Activated naive CD4-positive, alpha-beta T cell treated with anti-CD3 and anti-CD28 coated beads, Interleukin-2, amount 50 U/mL, for 24 hours (primary cell): ENCODE data around the gene CEP164.
"Not testable (repeated sequence)": the region's sequence is repeated elsewhere in the genome, so short reads cannot be mapped to it uniquely, and the experiment has no call there.

Experiments used
- H3K27ac Mint-ChIP-seq: one replicate; pipeline ENCODE4 v1.8.0; 2021; ENCODE audit warnings: mild to moderate bottlenecking, mixed read lengths
- H3K27me3 Mint-ChIP-seq: one replicate; pipeline ENCODE4 v1.8.0; 2021; ENCODE audit warnings: mixed read lengths
- H3K36me3 Mint-ChIP-seq: one replicate; pipeline ENCODE4 v1.8.0; 2021; ENCODE audit warnings: mixed read lengths
- H3K4me1 Mint-ChIP-seq: one replicate; pipeline ENCODE4 v1.8.0; 2021; ENCODE audit warnings: mixed read lengths
- H3K4me3 Mint-ChIP-seq: one replicate; pipeline ENCODE4 v1.8.0; 2021; ENCODE audit warnings: mild to moderate bottlenecking, mixed read lengths
- H3K9me3 Mint-ChIP-seq: one replicate; pipeline ENCODE4 v1.8.0; 2021; ENCODE audit warnings: mixed read lengths

CEP164 gene

DNA sequence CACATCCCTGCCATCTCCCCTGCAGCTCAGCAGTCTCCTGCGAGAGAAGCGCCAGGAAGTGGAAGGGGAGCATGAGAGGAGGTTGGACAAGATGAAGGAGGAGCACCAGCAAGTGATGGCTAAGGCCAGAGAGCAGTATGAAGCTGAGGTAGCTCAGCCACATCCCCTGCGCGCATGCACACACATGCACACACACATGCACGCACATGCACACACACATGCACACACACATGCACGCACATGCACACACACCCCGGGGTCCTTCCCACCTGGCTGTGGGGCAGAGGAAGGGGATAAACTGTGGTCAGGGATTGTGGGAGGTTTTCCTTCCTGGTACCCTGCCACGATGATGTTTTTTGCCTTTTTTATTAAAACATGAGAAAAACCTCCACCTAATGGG lies 65.3 kb downstream of the CEP164 start:
- peaks cover 41% of the 10 kb centered on the region for H3K36me3 Mint-ChIP-seq
- no peaks in the 10 kb centered on the region for H3K4me1 Mint-ChIP-seq
- H3K27me3 Mint-ChIP-seq, result no peaks in the 10 kb centered on the region
- H3K27ac Mint-ChIP-seq, result no peak overlapping the region
- H3K9me3 Mint-ChIP-seq, result no peaks in the 10 kb centered on the region
- H3K4me3 Mint-ChIP-seq, result no peak overlapping the region

DNA sequence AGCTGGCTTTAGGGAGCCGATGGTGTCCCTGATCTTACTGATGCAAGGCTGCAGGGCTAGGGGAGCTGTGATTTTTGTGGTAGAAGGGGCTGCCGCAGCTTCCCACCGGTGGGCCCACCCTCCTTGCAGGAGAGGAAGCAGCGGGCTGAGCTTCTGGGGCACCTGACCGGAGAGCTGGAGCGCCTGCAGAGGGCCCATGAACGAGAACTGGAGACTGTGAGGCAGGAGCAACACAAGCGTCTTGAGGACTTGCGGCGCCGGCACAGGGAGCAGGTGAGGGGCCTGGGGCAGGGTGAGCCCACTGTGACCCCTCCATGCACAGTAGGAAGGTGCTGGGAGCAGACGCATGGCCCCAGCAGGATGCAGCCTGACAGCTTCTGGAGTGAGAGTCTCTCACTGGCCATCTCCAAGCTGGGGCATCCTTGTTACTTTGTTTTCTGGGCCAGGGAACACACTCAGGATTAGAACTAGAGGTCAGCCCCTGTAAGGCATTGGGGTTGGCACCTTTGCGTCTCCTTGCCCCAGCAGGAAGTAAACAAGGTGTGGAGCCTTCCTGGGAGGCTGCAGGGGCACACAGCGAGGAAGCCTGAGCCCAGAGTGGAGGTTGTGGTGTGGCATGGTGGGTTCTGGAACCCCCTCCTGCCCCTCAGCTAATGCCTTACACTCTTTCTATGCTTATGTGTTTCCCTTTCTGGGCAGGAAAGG lies 66.7 kb downstream of the CEP164 start:
- H3K4me1 Mint-ChIP-seq, result no peaks in the 10 kb centered on the region
- no peaks in the 10 kb centered on the region for H3K9me3 Mint-ChIP-seq
- no peak overlapping the region for H3K27ac Mint-ChIP-seq
- no peak overlapping the region for H3K4me3 Mint-ChIP-seq
- H3K36me3 Mint-ChIP-seq, result peaks cover 48% of the 10 kb centered on the region
- H3K27me3 Mint-ChIP-seq, result no peaks in the 10 kb centered on the region

DNA sequence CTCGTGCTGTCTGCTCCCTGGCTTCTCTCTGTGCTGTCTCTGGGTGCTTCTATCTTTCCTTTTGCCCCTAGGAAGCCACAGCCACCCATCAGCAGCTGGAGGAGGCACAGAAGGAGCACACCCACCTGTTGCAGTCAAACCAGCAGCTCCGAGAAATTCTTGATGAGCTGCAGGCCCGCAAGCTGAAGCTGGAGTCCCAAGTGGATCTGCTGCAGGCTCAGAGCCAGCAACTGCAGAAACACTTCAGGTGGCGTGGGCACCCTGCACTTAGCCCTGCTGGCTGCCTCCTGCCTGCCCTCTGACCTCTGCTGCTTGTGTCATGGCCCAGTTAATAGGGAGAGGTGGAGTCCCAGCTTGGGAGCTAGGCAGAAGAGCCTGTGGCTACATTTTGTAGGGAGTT lies 67.8 kb downstream of the CEP164 start:
- Mint-ChIP-seq H3K4me3 (no peak overlapping the region), H3K27me3 (no peaks in the 10 kb centered on the region), H3K36me3 (peaks cover 55% of the 10 kb centered on the region), H3K9me3 (no peaks in the 10 kb centered on the region), H3K4me1 (no peaks in the 10 kb centered on the region), H3K27ac (no peak overlapping the region)

DNA sequence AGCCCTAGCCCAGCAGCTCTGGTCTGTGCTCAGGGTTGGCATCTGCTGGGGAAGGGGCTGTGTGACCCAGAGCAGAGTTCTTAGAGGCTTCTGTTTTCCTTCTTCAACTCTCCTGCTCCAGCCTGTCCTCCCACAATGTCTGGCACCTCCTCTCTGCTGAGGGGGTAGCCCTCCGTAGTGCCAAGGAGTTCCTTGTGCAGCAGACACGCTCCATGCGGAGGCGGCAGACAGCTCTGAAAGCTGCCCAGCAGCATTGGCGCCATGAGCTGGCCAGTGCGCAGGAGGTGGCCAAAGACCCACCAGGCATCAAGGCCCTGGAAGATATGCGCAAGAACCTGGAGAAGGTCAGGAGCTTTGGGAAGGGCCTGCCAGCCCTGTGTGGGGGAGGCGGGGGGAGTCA lies 69.3 kb downstream of the CEP164 start:
- H3K4me3 Mint-ChIP-seq, result no peak overlapping the region
- no peaks in the 10 kb centered on the region for H3K27me3 Mint-ChIP-seq
- no peaks in the 10 kb centered on the region for H3K4me1 Mint-ChIP-seq
- no peak overlapping the region for H3K27ac Mint-ChIP-seq
- no peaks in the 10 kb centered on the region for H3K9me3 Mint-ChIP-seq
- peaks cover 57% of the 10 kb centered on the region for H3K36me3 Mint-ChIP-seq

DNA sequence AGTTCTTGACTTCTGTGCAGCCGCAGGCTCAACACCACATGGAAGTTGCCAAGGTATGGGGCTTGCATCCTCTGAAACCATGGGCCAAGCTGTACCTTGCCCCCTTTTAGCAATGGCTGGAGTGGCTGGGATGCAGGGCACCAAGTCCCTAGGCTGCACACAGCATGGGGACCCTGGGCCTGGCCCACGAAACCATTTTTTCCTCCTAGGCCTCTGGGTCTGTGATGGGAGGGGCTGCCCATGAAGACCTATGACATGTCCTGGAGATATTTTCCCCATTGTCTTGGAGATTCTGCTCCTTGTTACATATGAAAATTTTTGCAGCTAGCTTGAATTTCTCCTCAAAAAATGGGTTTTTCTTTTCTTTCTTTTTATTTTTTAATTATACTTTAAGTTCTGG lies 71.0 kb downstream of the CEP164 start:
- H3K27ac Mint-ChIP-seq, H3K4me1 Mint-ChIP-seq, H3K9me3 Mint-ChIP-seq, H3K27me3 Mint-ChIP-seq, H3K4me3 Mint-ChIP-seq: not testable (repeated sequence)
- H3K36me3 Mint-ChIP-seq, result peaks cover 67% of the 10 kb centered on the region

DNA sequence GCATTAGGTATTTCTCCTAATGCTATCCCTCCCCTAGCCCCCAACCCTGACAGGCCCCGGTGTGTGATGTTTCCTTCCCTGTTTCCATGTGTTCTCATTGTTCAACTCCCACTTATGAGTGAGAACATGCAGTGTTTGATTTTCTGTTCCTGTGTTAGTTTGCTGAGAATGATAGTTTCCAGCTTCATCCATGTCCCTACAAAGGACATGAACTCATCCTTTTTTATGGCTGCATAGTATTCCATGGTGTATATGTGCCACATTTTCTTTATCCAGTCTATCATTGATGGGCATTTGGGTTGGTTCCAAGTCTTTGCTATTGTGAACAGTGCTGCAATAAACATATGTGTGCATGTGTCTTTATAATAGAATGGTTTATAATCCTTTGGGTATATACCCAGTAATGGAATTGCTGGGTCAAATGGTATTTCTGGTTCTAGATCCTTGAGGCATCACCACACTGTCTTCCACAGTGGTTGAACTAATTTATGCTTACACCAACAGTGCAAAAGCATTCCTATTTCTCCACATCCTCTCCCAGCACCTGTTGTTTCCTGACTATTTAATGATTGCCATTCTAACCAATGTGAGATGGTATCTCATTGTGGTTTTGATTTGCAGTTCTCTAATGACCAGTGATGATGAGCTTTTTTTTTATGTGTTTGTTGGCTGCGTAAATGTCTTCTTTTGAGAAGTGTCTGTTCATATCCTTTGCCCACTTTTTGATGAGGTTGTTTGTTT lies 71.6 kb downstream of the CEP164 start:
- H3K36me3 Mint-ChIP-seq, result peaks cover 73% of the 10 kb centered on the region
- H3K27me3 Mint-ChIP-seq, H3K9me3 Mint-ChIP-seq, H3K4me1 Mint-ChIP-seq, H3K4me3 Mint-ChIP-seq, H3K27ac Mint-ChIP-seq: not testable (repeated sequence)

DNA sequence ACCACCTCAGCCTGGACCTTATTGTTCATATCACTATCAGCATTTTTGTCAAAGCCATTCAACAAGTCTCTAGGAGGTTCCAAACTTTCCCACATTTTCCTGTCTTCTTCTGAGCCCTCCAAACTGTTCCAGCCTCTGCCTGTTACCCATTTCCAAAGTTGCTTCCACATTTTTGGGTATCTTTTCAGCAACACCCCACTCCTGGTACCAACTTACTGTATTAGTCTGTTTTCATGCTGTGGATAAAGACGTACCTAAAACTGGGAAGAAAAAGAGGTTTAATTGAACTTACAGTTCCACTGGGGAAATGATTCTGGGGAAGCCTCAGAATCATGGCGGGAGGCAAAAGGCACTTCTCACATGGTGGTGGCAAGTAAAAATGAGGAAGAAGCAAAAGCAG lies 78.2 kb downstream of the CEP164 start:
- H3K9me3 Mint-ChIP-seq, H3K4me1 Mint-ChIP-seq, H3K4me3 Mint-ChIP-seq, H3K27me3 Mint-ChIP-seq, H3K27ac Mint-ChIP-seq: not testable (repeated sequence)
- H3K36me3 Mint-ChIP-seq, result peaks cover 59% of the 10 kb centered on the region

DNA sequence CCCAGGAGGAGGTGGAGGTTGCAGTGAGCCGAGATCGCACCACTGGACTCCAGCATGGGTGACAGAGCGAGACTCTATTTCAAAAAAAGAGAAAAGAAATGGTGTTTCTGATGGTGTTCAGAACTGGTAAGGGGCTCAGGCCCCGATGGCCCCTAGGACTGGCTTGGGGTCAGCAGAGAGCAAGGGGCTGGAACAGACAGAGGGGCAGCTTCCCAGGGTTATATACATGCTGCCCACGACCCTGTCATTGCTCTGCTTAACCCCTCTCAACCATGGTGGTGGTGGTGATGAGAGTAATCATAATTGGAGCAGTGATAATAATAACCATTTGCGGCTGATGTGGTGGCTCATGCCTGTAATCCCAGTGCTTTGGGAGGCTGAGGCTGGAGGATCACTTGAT lies 79.4 kb downstream of the CEP164 start:
- Mint-ChIP-seq H3K36me3 (peaks cover 53% of the 10 kb centered on the region), H3K27ac (no peak overlapping the region), H3K27me3 (no peaks in the 10 kb centered on the region), H3K4me3 (no peak overlapping the region), H3K4me1 (no peaks in the 10 kb centered on the region), H3K9me3 (peaks cover 4% of the 10 kb centered on the region)

DNA sequence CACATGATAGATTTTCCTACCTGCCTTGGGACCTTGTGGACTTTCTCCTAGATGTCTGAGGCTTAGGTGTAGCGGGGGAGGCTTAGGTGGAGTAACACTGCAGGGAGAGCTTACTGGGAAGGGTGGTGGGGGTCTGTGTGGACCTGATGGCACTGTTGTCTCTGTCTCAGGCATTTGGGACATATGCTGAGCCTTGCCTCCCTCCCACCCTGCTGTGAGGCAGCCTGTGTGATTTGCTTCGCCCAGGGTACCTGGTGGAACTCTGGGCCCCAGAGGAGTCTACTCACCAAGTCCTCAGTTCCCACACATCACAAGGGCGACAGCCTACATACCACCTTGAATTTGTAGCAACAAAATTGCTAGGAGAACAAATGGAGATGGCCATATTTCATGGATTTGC lies 80.7 kb downstream of the CEP164 start:
- no peaks in the 10 kb centered on the region for H3K27me3 Mint-ChIP-seq
- H3K4me3 Mint-ChIP-seq, result no peak overlapping the region
- no peaks in the 10 kb centered on the region for H3K9me3 Mint-ChIP-seq
- H3K27ac Mint-ChIP-seq, result no peak overlapping the region
- peaks cover 48% of the 10 kb centered on the region for H3K36me3 Mint-ChIP-seq
- no peaks in the 10 kb centered on the region for H3K4me1 Mint-ChIP-seq

DNA sequence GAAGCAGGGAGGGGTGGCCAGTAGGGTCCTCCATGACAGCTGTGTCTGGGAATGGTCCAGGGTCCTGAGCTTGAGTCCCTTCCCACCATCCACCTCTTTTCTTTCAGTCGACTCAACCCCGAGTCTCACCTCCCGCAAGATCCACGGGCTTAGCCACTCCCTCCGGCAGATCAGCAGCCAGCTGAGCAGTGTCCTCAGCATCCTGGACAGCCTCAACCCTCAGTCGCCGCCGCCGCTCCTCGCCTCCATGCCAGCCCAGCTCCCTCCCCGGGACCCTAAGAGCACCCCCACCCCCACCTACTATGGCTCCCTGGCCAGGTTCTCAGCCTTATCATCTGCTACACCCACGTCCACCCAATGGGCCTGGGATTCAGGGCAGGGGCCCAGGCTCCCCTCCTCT lies 81.9 kb downstream of the CEP164 start:
- Mint-ChIP-seq H3K4me1 (no peaks in the 10 kb centered on the region), H3K36me3 (peaks cover 36% of the 10 kb centered on the region), H3K4me3 (no peak overlapping the region), H3K27me3 (no peaks in the 10 kb centered on the region), H3K9me3 (no peaks in the 10 kb centered on the region), H3K27ac (no peak overlapping the region)

DNA sequence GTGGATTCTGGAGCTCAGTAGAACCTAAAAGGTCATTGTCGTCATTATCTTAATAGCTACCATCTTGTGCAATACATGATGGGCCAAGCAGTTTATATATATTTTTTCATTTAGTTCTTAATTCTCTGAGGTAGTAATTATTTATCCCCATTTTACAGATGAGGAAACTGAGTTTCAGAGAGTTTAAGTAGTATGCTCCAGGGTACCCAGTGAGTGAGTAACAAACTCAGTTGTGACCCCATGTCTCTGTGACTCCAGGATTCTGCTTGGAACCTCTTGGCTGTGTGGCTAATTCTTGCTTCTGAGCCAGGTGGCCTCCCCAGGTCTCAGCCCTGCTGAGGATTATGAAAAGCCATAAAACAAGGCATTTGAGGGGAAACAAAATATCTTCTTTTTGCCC lies 82.6 kb downstream of the CEP164 start:
- Mint-ChIP-seq H3K4me1 (no peaks in the 10 kb centered on the region), H3K27ac (no peak overlapping the region), H3K27me3 (no peaks in the 10 kb centered on the region)

DNA sequence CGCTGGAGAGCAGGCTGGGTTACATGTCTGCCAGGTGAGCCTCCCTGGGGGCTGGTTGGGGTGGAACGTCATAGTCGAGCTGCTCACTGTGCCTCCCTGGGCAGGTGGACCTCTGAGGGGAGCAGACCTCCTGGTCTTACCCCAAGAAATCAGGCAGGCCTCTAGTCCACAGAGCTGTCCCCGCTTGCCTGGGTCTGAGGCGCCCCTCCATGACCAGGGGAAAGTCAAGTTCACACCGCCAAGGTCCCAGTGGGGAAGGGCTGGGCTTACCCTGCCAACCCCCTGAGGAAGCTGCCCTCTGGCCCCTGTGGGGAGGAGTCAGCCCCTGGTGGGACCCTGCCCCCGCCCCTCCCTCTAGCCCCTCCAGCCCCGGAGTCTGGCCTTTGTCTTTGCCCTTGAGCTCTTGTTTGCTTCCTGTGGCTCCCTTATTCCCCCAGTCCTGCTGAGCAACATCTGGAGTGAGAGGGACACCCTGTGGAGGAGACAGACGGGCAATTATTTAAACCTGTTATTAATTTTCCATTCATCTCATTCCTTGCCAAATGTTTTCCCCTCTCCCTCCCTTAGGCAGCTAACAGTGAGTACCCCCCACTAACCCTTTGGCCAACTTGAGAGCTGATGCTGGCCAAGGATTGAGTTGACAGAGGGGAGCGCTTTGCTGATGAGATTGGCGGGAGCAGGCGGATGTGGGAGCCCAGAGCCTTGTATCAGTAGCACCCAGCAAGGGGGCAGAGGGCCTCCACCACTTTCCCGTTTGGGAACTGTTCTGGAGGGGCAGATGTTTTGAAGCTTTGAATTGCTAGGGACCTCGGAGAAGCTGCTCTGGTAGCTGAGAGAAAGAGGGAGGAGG lies 83.4 kb downstream of the CEP164 start:
- Mint-ChIP-seq H3K27me3 (no peaks in the 10 kb centered on the region), H3K4me3 (no peak overlapping the region), H3K36me3 (peaks cover 21% of the 10 kb centered on the region), H3K27ac (no peak overlapping the region), H3K4me1 (no peaks in the 10 kb centered on the region), H3K9me3 (no peaks in the 10 kb centered on the region)

More for the DNA sequence above, 82.6 kb downstream of the CEP164 start:
- no peak overlapping the region for H3K4me3 Mint-ChIP-seq
- peaks cover 29% of the 10 kb centered on the region for H3K36me3 Mint-ChIP-seq
- H3K9me3 Mint-ChIP-seq, result no peaks in the 10 kb centered on the region

DNA sequence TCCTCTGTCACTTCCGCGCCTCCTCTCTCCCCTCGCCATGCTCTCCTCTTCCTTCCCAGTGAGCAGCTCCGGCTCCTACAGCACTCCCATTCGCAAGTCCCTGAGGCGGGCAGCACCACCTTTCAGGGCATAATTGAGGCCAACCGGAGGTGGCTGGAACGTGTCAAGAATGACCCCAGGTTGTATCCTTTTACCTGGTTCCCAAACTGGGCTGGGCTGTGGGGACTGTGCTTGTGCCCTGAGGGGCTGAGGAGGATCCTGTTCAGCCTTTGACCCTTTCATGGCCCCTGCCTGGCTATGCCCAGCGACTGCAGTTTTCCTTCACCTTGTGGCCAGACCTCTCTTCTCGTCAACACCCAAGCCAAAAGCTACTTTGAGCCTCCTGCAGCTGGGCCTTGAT lies 84.1 kb downstream of the CEP164 start:
- Mint-ChIP-seq H3K27ac (no peak overlapping the region), H3K36me3 (peaks cover 16% of the 10 kb centered on the region), H3K9me3 (no peaks in the 10 kb centered on the region)

DNA sequence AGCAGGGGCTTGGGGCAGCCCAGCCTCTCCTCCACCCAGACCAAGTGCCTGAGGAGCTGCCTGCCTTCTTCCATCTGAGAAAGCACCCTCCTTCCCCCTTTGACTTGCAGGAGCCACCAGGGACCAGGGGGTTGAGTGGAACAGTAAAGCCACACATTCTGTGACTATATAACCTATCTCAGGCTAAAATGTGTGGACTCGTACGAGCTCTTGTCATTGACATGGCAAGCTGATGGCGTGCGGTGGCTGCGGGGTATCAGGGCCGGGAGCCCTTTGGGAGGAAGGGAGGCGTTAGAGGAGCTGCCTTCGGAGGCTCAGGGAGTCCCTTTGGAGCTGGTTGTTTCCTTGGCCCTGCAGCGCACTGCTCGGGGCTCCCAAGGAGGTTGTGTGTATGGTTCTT lies 84.5 kb downstream of the CEP164 start:
- Mint-ChIP-seq H3K4me3 (no peak overlapping the region), H3K36me3 (peaks cover 16% of the 10 kb centered on the region), H3K27ac (no peak overlapping the region), H3K9me3 (no peaks in the 10 kb centered on the region), H3K27me3 (no peaks in the 10 kb centered on the region), H3K4me1 (no peaks in the 10 kb centered on the region)

More for the DNA sequence above, 84.1 kb downstream of the CEP164 start:
- no peak overlapping the region for H3K4me3 Mint-ChIP-seq
- H3K27me3 Mint-ChIP-seq, result no peaks in the 10 kb centered on the region
- no peaks in the 10 kb centered on the region for H3K4me1 Mint-ChIP-seq

DNA sequence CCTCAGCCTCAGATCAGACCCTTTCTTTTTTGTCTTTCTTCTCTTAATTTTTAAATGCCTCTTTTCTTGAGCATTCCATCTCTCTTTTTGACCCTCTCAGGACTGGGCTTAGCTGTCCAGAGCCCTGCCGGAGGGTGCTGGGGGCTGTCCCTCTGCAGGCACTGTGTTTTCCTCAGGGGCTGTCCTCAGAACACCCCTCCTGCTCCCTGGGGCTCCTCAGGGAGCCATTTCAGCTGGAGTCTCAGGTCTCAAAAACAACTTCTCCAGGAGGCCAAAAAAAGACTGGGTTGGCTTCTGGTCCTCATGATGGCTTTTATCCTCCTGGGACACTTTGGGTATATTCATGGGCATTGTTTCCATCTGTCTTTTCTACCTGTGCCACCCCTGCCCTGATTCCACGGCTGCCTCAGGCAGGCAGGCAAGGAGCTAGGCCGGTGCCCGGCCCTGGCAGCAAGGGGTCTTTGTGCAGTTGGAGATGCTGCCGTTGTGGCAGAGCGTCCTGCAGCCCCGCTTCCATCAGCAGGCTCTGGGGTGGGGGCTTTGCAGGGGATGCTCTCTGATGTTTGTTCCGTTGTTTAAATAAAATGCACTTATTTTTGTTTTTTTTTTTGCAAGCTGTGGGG lies 85.1 kb downstream of the CEP164 start:
- Mint-ChIP-seq H3K4me3 (no peak overlapping the region), H3K36me3 (peaks cover 16% of the 10 kb centered on the region), H3K4me1 (no peaks in the 10 kb centered on the region), H3K9me3 (no peaks in the 10 kb centered on the region), H3K27me3 (no peaks in the 10 kb centered on the region), H3K27ac (no peak overlapping the region)

DNA sequence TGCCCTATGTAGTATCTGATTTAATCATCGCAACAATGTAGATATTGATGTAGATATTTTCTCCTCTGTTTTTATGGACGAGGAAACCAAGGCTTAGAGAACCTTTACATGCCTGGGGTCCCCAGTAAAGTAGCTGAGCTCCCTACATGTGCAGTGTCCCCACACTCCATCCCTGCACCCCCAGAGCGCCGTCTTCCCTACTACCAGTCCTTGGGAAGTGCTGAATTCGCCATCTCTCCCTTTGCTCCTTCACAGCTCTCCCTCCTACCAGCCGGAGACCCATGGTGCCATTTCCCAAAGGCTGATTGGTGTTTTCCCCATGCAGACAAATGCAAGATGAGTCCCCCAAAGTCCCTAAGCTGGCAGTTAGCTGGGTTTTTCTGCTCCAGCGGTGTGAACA lies 86.0 kb downstream of the CEP164 start:
- Mint-ChIP-seq H3K4me3 (no peak overlapping the region), H3K36me3 (peaks cover 11% of the 10 kb centered on the region), H3K27me3 (no peaks in the 10 kb centered on the region), H3K27ac (no peak overlapping the region), H3K4me1 (no peaks in the 10 kb centered on the region), H3K9me3 (no peaks in the 10 kb centered on the region)
